Activated CD4-positive, alpha-beta T cell treated with anti-CD3 and anti-CD28 coated beads, Interleukin-10, Interleukin-2, amounts not matched to agents 100 ng/mL and 50 ng/mL, durations not matched to agents 16 hours and 8 hours (primary cell): Measurements from ENCODE around the gene LVRN.
A peak's percentile ranks its signal among the peaks of the same experiment; 100 is the strongest.

ENCODE experiments used
- DNase-seq: peaks from one replicate; pipeline ENCODE4 v3.0.0-alpha.2; 2020

The LVRN gene

GRCh38 chr5:116025866-116026265 lies 63.6 kb downstream of the LVRN start:
- DNase-seq, result no peak

DNA sequence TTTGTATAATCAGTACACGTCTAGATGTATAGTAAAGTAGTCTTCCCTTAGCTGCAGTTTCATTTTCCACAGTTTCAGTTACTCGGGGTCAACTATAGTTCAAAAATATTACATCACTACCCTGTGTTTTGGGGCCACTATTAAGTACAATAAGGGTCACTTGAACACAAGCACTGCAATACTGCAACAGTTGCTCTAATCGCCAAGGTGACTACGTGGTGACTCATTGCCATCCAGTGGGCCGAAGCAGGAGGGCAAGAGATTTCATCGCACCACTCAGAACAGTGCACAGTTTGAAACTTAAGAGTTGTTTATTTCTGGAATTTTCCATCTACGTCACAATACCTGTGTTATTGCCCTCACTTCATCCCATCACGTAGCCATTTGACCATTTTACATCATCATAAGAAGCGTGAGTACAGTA lies 69.8 kb downstream of the LVRN start, which contains the start of gene ARL14EPL:
TSS of gene ARL14EPL (plus strand) at position 379 of the 424 bp plus-strand sequence. CDS start 18,994 bp downstream, outside the sequence.
- DNase-seq, result no peak

DNA sequence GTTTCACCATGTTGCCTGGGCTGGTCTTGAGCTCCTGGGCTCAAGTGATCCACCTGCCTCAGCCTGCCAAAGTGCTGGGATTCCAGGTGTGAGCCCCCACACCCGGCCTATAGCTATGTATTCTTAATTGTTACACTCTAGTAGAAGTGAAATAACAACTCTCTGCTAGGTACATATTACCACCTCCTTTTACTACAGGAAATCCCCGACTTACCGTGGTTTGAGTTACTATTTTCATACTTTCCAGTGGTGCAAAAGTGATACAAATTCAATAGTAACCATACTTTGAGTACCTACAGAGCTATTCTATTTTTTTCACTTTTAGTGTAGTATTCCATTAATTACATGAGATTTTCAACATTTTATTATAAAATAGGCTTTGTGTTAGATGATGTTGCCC lies 70.7 kb downstream of the LVRN start:
- no peak for DNase-seq

GRCh38 chr5:116035123-116035522 lies 72.8 kb downstream of the LVRN start:
- no peak for DNase-seq

- DNase-seq, result no peak
Observed at GRCh38 chr5:116037236-116037822, 75.1 kb downstream of the LVRN start.

- DNase-seq, result no peak
Observed at GRCh38 chr5:116038817-116039216, 76.5 kb downstream of the LVRN start.

GRCh38 chr5:116042375-116042774 lies 80.1 kb downstream of the LVRN start:
- DNase-seq, result no peak

DNA sequence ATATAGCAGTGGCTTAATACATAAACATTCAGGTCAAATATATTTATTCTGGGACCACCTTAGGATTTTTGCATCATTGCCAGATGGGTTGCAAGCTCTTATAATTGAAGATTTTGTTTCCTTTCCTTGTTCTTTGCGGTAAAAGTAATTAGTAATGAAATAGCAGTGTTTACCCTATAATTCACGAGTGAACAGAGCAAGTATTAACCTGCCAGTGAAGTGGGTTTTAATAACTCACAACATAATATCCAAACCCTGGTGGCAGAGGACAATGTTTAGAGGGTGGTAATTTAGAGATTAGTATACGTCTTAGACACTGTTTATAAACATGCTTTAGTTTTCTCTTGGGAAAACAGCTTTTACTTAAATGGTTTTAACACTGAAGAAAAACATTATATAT lies 81.8 kb downstream of the LVRN start:
- no peak for DNase-seq

DNA sequence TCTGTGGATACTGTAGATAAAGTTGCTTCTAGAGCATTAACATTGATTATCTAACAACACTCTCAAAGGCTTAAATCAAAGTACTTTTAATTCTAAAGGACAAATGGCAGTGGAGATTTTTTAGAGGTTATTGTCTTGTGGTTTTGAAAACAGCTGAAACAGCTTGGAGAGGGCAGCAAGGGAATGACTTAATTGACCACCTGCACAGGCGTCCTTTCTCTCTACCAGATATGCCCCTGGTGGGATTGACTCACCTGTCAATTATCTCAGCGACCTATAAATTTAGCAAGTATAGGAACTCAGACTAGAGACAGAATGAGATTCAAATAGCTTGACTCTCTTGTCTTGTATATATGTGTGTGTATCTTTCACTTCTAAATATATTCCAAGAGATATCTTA lies 83.5 kb downstream of the LVRN start:
- DNase-seq, result no peak

- no peak for DNase-seq
Observed at GRCh38 chr5:116046261-116046660, 84.0 kb downstream of the LVRN start.

DNA sequence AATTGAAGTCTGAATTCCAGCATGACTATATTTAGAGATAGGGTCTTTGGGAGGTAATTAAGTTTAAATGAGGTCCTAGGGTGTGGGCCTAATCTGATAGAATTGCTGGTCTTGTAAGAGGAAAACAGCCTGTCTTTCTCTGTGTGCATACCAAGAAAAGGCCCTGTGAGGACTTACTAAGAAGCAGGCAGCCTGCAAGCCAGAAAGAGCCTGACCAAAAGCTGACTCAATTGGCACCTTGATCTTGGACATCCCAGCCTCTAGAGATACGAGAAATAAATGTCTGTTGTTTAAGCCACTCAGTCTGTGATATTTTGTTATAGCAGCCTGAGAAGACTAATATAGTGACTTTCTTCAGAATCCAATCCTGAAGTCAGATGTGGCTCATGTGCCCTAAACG lies 84.5 kb downstream of the LVRN start:
- no peak for DNase-seq

- no peak for DNase-seq
Observed at GRCh38 chr5:116058346-116058936, 96.2 kb downstream of the LVRN start.

- DNase-seq, result no peak
Observed at GRCh38 chr5:116062352-116062751, 100.1 kb downstream of the LVRN start.

GRCh38 chr5:116063950-116064349 lies 101.7 kb downstream of the LVRN start:
- no peak for DNase-seq

DNA sequence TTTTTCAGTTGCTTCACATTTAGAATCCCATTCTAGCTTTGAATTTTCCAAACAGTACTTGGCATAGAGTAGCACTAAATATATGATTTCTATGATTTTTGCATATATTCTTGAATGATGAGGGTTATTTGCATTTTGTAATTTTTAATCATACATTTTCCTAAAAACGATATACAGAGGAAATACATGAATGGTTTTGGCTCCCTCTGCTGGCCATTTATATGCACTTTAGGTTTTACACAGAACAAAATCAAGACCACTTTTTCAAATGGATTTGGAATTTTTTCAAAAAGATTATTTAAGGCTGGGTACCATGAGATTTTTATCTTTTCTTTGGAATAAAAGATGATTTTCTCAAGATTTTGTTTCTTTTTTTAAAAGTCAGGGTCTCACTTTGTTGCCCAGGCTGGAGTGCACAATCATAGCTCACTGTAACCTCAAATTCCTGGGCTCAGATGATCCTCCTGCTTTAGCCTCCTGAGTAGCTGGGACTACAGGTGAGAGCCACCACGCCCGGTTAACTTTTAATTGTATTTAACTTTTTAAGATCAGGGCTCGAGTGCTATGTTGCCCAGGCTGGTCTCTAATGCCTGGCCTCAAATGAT lies 105.9 kb downstream of the LVRN start:
- DNase-seq, result peak; percentile 48

- DNase-seq, result no peak
Observed at GRCh38 chr5:116071211-116071610, 108.9 kb downstream of the LVRN start.

DNA sequence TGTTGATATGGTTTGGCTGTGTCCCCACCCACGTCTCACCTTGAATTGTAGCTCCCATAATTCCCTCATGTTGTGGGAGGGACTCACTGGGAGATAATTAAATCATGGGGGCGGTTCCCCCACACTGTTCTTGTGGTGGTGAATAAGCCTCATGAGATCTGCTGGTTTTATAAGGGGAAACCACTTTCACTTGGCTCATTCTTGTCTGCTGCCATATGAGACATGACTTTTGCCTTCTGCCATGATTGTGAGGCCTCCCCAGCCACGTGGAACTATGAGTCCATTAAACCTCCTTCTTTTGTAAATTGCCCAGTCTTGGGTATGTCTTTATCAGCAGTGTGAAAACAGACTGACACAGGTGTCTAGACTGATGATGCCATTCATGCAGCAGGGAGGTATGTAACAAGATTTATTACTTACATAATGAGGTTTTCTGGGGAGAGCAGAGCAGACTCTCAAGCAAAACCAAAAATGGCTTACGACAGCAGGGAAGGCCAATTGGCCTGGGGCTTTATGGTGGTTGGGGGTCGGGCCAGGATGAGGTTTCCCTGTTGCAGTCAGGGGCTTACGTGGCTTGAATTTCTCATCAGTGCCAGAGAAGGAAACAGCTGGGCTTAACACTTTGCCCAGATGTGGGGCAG lies 113.0 kb downstream of the LVRN start:
- DNase-seq, result peak; percentile 10

DNA sequence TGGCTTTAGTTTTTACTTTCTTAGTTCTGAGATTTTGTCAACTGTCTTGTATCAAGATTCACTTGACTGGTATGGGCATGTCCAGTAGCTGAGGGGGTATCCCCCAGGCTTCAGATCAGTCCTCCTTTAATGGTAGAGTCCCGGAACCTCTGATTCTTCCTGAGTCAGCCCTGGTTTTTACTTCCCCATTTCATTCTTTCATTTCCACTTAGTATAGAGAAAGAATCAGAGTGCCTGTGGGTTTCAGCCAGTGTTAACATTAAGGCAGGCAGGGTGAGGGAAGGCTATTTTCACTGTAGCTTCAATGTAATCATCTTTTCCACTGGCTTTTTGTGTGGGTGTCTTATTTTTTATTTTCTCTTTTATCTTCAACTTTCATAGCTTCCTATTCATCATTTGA lies 114.2 kb downstream of the LVRN start:
- peak; percentile 37 for DNase-seq
